GM11168 (cell line): ENCODE data around the gene ELAVL1.
"Not testable (repeated sequence)": the region's sequence is repeated elsewhere in the genome, so short reads cannot be mapped to it uniquely, and the experiment has no call there.

Experiments used
- in situ Hi-C: fragments of 300-500 bp; cut with MboI; formaldehyde crosslinking; loops from one replicate; pipeline ENCODE4 v1.12.0; 2022; ENCODE audit warnings: low sequenced_read_pairs; ENCODE audit not compliant: unreplicated experiment

Gene ELAVL1

DNA sequence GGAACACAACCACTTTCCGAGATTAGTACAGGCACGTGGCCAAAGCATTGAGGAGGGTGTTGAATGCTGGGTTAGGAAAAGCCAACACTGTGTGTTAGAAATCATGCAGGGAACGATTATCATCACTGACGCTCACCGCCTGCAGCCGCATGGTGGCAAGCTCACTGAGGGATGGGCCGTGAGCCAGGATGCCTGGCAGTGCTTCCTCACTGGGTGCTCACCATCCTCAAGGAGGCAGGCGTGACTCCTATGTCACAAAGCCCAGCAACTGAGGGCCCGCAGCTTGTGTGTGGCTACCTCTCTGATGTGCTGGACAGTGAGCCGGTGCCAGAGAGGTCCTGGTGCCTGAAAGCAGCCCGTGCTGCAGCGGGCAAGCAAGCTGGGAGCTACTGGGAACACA lies 31.6 kb downstream of the ELAVL1 start:
- in situ Hi-C loops: no loop called here

DNA sequence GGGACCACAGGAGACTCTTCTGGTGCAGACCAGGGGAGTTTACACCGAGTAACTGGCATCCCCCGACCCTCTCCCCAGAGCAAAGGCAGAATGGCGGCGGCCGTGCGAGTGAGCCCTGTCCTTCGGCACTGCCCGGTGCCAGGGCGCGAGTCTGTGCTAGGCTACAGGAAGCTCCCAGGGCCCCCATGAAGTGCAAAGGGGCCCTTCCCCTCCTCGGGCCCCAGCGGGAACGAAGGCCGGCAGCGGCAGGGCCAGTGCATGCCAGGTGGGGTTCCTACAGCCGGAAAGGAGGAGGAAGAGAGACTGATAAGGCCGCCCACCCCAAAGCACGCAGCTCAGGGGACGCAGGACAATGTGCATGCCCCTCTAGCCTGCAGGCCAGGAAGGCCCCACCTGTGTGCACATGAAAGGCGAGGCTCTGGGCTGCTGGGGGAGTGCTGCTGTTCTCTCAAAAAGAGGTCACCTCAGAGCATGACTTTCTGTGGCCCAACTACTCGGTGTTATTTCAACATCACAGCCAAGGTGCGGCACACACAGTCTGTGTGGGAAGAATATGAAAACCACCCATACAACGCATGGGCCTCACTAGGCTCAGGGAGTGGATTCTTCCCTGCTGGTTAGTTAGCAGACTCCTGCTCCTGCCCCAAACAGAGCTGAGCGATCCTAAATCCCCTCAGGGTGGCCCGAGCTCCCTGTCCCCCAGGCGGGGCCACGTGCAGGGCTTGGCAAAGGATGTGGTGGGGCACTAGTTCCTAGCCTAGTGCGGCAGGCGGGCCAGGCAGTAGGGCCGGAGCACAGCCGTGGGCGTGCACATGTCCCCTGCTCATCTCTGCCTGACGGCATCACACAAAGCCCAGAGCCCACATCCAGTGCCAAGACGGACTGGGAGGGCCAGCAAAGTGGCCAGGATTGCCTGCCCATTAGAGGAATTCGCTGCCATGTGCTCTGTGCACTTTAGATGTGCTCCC lies 33.6 kb downstream of the ELAVL1 start:
- in situ Hi-C loops: no loop called here

GRCh38 chr19:7970716-7971448 lies 34.6 kb downstream of the ELAVL1 start:
- in situ Hi-C loops: no loop called here

DNA sequence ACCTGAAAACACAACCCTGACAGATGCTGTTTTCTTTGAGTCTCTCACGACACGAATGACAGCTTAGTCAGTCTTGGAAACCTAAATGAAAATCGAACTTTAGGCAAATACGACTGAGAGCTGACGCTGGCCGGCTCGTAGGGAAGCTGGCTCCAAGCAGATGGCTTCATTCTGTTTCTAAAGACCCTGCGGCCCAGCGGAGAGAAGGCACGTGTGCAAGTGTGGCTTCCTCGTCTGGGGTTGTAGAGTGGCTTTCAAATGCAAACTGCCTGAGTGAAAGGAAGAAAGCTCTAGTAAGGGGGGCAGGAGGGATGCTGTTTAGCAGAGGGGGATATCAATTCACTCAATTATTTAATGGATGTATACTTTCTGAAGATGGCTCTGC lies 35.9 kb downstream of the ELAVL1 start:
- in situ Hi-C loops: no loop called here

GRCh38 chr19:7968796-7969554 lies 36.5 kb downstream of the ELAVL1 start:
- in situ Hi-C loops: no loop called here

GRCh38 chr19:7968008-7968795 lies 37.2 kb downstream of the ELAVL1 start:
- in situ Hi-C loops: no loop called here

- in situ Hi-C loops: no loop called here
Observed at GRCh38 chr19:7965921-7966665, 39.3 kb downstream of the ELAVL1 start.

- in situ Hi-C loops: no loop called here
Observed at GRCh38 chr19:7965259-7965841, 40.1 kb downstream of the ELAVL1 start.

DNA sequence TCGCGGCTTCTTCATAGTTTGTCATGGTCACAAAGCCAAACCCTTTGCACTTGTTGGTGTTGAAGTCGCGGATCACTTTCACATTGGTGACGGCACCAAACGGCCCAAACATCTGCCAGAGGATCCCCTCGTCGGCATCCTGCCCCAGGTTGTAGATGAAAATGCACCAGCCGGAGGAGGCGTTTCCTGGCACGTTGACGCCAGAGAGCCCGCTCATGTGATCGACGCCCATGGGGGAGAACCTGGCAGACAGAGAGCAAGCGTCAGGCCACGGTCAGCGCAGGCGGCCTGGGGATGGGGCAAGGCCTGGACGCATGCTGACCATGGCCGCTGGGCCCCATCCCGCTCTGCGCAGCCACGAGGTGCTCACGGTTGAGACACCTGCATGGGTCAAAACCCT lies 41.9 kb downstream of the ELAVL1 start:
- in situ Hi-C loops: no loop called here

DNA sequence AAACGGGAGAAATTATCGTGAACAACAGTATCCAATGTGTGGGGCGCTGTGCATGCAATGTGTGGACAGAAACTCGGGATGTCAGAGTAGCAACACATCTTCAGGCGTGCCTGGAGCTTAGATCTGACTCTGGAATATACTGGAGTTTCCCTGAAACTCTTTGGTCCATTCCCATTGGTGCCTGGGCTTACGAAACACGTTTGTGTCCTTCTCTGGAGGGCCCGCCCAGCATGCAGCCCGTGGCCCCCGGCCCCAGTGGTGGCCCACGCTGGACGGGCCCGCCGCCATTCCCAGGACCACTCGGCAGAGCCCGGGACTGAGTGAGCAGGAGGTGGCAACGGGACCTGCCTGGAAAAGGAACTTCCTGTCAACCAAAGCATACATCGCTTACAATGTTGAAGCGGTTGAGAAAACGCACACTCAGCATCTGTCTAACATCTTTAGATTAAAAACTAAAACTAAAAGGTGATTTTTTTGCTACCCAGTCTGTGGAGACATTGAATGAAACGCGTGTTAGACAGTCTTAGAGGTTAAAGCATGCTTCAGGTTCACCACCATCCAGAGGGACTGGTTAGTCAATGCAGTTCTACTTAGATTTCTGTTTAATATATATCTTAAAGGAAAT lies 42.7 kb downstream of the ELAVL1 start:
- in situ Hi-C loops: no loop called here

- in situ Hi-C loops: no loop called here
Observed at GRCh38 chr19:7961920-7962626, 43.4 kb downstream of the ELAVL1 start.

GRCh38 chr19:7961082-7961481 lies 44.4 kb downstream of the ELAVL1 start:
- in situ Hi-C loops: not testable (repeated sequence)

DNA sequence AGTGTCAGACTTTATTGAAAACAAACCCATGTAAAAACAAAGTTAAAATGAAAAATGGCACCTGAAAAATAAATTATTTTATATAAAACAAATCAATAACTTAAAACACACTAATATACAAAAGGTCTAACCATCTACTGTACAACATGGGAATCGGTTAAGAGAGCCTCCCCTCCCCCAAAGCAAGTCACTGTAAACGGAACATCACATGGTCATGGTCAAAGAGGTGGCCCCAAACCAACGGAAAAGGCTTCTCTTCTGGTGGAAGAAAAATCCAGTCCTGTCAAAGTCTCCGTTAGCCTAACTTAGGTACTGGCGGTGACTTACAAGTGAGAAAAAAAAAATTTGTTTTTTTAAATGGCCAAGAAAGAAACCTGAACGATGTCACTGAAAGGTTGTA lies 46.2 kb downstream of the ELAVL1 start:
- in situ Hi-C loops: no loop called here

DNA sequence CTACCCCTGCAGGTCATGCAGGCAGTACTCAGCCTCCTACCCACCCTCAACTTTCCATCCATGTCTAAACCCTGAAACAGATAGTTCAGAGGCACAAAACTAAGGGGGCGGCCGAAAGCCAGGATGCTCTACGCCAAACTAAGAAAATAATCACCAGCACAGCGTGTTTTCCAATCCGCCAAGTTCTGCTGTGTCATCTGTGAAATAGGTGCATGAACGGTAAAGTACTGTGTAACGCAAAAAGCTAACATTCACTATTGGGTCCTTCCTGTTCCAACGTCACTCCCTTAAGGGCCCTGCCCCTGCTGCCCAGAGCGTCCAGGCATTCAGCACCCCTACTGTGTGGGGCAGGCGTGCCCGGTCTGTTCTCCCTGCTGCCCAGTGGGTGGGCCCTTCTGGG lies 49.7 kb downstream of the ELAVL1 start:
- in situ Hi-C loops: no loop called here

DNA sequence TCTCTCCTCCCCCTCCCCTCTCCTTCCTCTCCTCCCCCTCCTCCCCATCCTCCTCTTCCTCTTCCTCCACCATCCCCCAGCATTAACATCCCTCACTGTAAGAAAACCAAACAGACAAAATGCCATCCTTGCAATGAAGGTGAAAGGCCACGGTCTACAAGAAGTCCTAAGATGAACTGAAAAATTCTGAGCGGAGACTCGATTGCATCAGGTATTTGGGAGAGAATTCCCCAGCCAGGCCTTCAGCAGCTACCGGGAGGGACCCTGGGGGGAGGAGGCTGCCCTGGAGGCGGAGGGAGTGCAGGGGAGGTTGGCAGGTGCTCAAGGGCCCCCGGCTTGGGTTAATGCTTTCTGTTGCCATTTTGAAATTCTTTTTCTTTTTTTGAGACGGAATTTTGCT lies 51.9 kb downstream of the ELAVL1 start:
- in situ Hi-C loops: no loop called here

- in situ Hi-C loops: no loop called here
Observed at GRCh38 chr19:7953060-7953459, 52.4 kb downstream of the ELAVL1 start.

DNA sequence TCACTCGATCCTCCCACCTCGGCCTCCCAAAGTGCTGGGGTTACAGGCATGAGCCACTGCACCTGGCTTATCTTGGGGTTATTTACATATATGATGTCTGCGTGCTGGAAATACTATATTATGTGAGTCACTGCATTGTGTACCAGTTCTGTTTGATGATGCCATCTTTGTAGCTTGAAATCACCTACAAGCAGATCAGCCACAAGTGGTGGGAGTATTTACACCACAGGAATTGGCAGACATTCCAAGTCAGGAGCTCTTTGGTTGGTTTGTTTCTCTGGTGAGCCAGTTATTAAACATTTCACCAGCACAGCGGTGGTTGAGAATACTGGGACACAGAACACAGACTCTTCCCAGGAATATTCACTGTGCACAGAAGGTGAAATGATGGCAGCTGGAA lies 57.5 kb downstream of the ELAVL1 start:
- in situ Hi-C loops: no loop called here

DNA sequence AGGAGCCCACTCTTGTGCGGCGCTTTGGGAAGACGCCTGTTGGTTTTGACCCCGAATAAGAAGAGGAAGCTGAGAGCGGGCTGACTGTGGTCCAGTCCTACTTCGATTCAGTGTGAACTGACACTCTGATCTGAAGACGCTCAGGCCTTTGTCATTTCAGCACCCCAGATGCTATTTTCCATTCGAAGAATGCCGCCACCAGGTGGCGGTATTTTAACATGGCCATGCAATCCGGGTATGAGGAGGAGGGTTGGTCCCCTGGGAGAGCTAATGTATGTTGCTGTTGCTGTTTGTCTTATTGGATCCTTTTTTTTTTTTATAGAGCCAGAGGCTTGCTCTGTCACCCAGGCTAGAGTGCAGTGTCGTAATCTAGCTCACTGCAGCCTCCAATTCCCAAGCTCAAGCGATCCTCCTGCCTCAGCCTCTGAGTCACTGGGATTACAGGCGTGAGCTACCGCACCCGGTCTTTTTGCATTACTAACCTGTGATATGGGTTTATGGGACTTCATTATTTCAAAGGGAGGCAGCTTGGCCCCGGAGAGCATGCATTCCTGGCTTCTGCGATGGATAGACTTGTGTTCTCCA lies 61.2 kb downstream of the ELAVL1 start:
- in situ Hi-C loops: no loop called here
